Psoas muscle (tissue), 8 donors: ENCODE data around the gene HCCS. TPM values are rescaled to one million over a fixed set of nuclear protein-coding genes. Genes with fewer than 3 reads are reported as not detected.
A peak's percentile ranks its signal among the peaks of the same experiment; 100 is the strongest.

Source experiments
- ATAC-seq, 4 donors: fragments of 200-7000 bp; cut with Tn5 transposase; one replicate each; pipeline ENCODE4 v1.9.1; 2020; ENCODE audit warnings: moderate library complexity in 3 of 4, mild to moderate bottlenecking in 2 of 4
- DNase-seq, 2 donors: peaks; one replicate each; pipeline ENCODE4 v3.0.0-alpha.2; 2020
- H3K27ac ChIP-seq: fragments of 200-600 bp; one replicate; pipeline ENCODE4 v1.8.0; 2022
- H3K27me3 ChIP-seq, 3 donors: fragments of 200-600 bp in 1 of 3; one replicate each; pipeline versions ENCODE4 v1.6.1 to v1.8.0; 2013 to 2022; ENCODE audit warnings: low read length in 2 of 3, mild to moderate bottlenecking in 2 of 3, moderate library complexity in 1 of 3; ENCODE audit not compliant: insufficient read depth in 3 of 3
- H3K36me3 ChIP-seq, 2 donors: fragments of 200-600 bp in 1 of 2; one replicate each; pipeline versions ENCODE4 v1.6.1 to v1.8.0; 2013 to 2022; ENCODE audit warnings: low read depth in 1 of 2, mild to moderate bottlenecking in 1 of 2, moderate library complexity in 1 of 2; ENCODE audit not compliant: insufficient read depth in 1 of 2
- H3K4me1 ChIP-seq: fragments of 200-600 bp; one replicate; pipeline ENCODE4 v1.8.0; 2022
- H3K4me3 ChIP-seq: fragments of 200-600 bp; one replicate; pipeline ENCODE4 v1.8.0; 2022; ENCODE audit warnings: mild to moderate bottlenecking
- H3K9me3 ChIP-seq: fragments of 200-600 bp; one replicate; pipeline ENCODE4 v1.8.0; 2022
- WGBS, 3 donors: extraction: QIAGEN DNeasy Blood & Tissue Kit; methylation state at CpG; one replicate each; pipeline versions ENCODE4 v1.1.6 to v1.1.7; 2013; 5-methylcytosine and 5-hydroxymethylcytosine counted together
- intact Hi-C, 2 donors: fragments of 100-400 bp; cut with DNase I; formaldehyde crosslinking; loops; one replicate each; pipeline versions ENCODE4 v1.11.0 to v1.14.2; 2022
- long read RNA-seq, 2 donors: library from polyadenylated mRNA; unstranded; transcript quantifications; one replicate each; pipeline ENCODE4 v2.0.0, GENCODE V29; 2021
- polyA plus RNA-seq, 3 donors: library from polyadenylated mRNA; stranded (reverse); fragments of 200-250 nt; gene quantifications; one replicate each; pipeline ENCODE4 v1.2.3, GENCODE V29; 2013
- total RNA-seq, 4 donors: library from RNA; stranded (reverse); fragmentation: NEBNext Ultra II Directional in 2 of 4; extraction: Animal tissue kit (Norgen Biotek cat#: 25700) in 2 of 4; gene quantifications; one replicate each; pipeline versions ENCODE4 v1.2.1 to v1.2.4, GENCODE V29; 2021 to 2023
- TF ChIP-seq, protein P1 (sequence below): fragments of 200-600 bp; IDR thresholded peaks from one replicate; pipeline ENCODE4 v1.8.0; 2022; ENCODE audit warnings: antibody characterized with exemption
- donor health status: healthy with polysubstance abuse.
- donor health status: DM: no; HTN: no; CAD: no; lungs with moderate emphysema.
- donor health status: Bipolar disorder and iron deficiency.
- donor health status: healthy.
- donor health status: DM: yes; HTN: yes; CAD: no.
- donor health status: DM: no; HTN: no; CAD: no.
- donor health status: DM: no; HTN: no; CAD: no.
- donor health status: DM: yes; HTN: yes; CAD: no.

Gene HCCS
- total RNA-seq (10 to 100 TPM; 32.6 to 60.4 (median 41.4) TPM), polyA plus RNA-seq (10 to 100 TPM; 53.8 to 91.6 (median 75.8) TPM)
- long read RNA-seq, donor 1, transcript HCCS-202 (7 exons, 1,072 nt), result major isoform, 16 of 19 reads
- long read RNA-seq, donor 1, partial matches to known transcripts, result 0 of 19 reads
- long read RNA-seq, donor 1, other reads (novel, unspliced or antisense), result 0 of 19 reads
- long read RNA-seq, donor 2, transcript HCCS-202 (7 exons, 1,072 nt), result major isoform, 29 of 51 reads
- long read RNA-seq, donor 2, transcript HCCS-201 (7 exons, 2,277 nt), result minor isoform, 5 of 51 reads
- long read RNA-seq, donor 2, partial matches to known transcripts, result 4 of 51 reads
- long read RNA-seq, donor 2, other reads (novel, unspliced or antisense), result 10 of 51 reads

- TF ChIP-seq, protein P1, sequence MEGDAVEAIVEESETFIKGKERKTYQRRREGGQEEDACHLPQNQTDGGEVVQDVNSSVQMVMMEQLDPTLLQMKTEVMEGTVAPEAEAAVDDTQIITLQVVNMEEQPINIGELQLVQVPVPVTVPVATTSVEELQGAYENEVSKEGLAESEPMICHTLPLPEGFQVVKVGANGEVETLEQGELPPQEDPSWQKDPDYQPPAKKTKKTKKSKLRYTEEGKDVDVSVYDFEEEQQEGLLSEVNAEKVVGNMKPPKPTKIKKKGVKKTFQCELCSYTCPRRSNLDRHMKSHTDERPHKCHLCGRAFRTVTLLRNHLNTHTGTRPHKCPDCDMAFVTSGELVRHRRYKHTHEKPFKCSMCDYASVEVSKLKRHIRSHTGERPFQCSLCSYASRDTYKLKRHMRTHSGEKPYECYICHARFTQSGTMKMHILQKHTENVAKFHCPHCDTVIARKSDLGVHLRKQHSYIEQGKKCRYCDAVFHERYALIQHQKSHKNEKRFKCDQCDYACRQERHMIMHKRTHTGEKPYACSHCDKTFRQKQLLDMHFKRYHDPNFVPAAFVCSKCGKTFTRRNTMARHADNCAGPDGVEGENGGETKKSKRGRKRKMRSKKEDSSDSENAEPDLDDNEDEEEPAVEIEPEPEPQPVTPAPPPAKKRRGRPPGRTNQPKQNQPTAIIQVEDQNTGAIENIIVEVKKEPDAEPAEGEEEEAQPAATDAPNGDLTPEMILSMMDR, result no peak
- Histone ChIP-seq H3K4me3 (peak within 1 kb of the TSS; percentile 84), H3K4me1 (no peaks in the 10 kb centered on the region), H3K27me3 (peaks cover 0 to 5% (median 0%) of the 10 kb centered on the region in 3 donors), H3K9me3 (no peaks in the 10 kb centered on the region), H3K36me3 (peaks cover 3 to 30% of the 10 kb centered on the region in 2 donors), H3K27ac (peak within 1 kb of the TSS; percentile 86)
- DNase-seq (peak; percentile 83 to 92), ATAC-seq (peak; percentile 96 to 100 (median 98))
- WGBS, 3 donors, result 0 to 41% (median 0%) methylated on average over 25 to 58 of the region's 58 CpGs
- intact Hi-C loops, result no loop called here
Measured at GRCh38 chrX:11111037-11111851, at the start of gene HCCS. HCCS (plus strand) TSS chrX:11111332; CDS start chrX:11112061, 729 bp downstream.

DNA sequence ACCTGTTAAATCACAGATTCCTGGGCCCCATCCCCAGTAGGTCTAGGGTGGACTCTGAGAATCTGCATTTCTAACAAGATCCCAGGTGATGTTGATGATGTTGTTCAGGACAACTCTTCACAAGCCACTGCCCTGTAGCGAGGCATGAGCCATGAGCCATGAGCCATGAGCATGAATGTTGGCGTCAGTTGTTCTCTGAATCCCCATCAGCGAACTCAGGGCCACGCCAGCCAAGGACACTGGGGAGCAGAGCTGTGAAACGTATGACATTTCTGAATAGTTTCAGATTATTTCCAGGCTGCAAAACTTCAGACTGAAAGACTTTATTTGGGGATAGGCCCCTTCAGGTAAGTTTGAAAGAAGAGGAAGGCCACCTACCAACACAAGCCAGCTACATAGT, 46.9 kb upstream of the HCCS start:
- intact Hi-C loops, result no loop called here
- H3K9me3 ChIP-seq, result no peaks in the 10 kb centered on the region
- no peaks in the 10 kb centered on the region for H3K4me1 ChIP-seq
- TF ChIP-seq, protein P1, result no peak
- H3K4me3 ChIP-seq, result no peak overlapping the region
- ATAC-seq (no peak), DNase-seq (no peak)
- H3K27me3 ChIP-seq, result no peaks in the 10 kb centered on the region
- no peak overlapping the region for H3K27ac ChIP-seq
- whole genome bisulfite sequencing, 3 donors, result 49 to 53% (median 52%) methylated on average over 5 of the region's 5 CpGs
- H3K36me3 ChIP-seq, result no peaks in the 10 kb centered on the region

- intact Hi-C loops, result no loop called here
- H3K27ac ChIP-seq, result no peak overlapping the region
- ATAC-seq, result no peak
Measured at GRCh38 chrX:11064851-11065600, 46.1 kb upstream of the HCCS start.

GRCh38 chrX:11066812-11067211, 44.3 kb upstream of the HCCS start:
- Histone ChIP-seq H3K27ac (no peak overlapping the region), H3K9me3 (no peaks in the 10 kb centered on the region), H3K4me3 (no peak overlapping the region), H3K36me3 (no peaks in the 10 kb centered on the region), H3K4me1 (no peaks in the 10 kb centered on the region), H3K27me3 (no peaks in the 10 kb centered on the region)
- DNase-seq, result no peak
- intact Hi-C loops, result no loop called here
- TF ChIP-seq, protein P1, result no peak
- no peak for ATAC-seq
- 59 to 81% (median 71%) methylated on average over 2 of the region's 2 CpGs for WGBS, 3 donors

More at GRCh38 chrX:11064851-11065600, 46.1 kb upstream of the HCCS start:
- Histone ChIP-seq H3K9me3 (no peaks in the 10 kb centered on the region), H3K4me3 (no peak overlapping the region), H3K27me3 (no peaks in the 10 kb centered on the region), H3K36me3 (no peaks in the 10 kb centered on the region), H3K4me1 (no peaks in the 10 kb centered on the region)
- DNase-seq, result no peak
- WGBS, 3 donors, result 27 to 39% (median 35%) methylated on average over 8 of the region's 8 CpGs
- TF ChIP-seq, protein P1, result no peak
